GM23338 (cell line): Measurements from ENCODE around the gene VILL. TPM values are rescaled to one million over a fixed set of nuclear protein-coding genes. Genes with fewer than 3 reads are reported as not detected.
A peak's percentile ranks its signal among the peaks of the same experiment; 100 is the strongest.

ENCODE experiments used
- ATAC-seq: fragments of 200-7000 bp; cut with Tn5 transposase; 3 replicates; pipeline ENCODE4 v1.9.1; 2020
- DNase-seq: peaks from one replicate; pipeline ENCODE4 v3.0.0-alpha.2; 2015; ENCODE audit warnings: low spot score
- H2AFZ ChIP-seq: fragments of 200-600 bp; sonication (generic); 2 replicates; pipeline ENCODE4 v1.8.0; 2016; ENCODE audit warnings: antibody characterized with exemption, mild to moderate bottlenecking, moderate library complexity
- H3F3A ChIP-seq: fragments of 200-600 bp; sonication (generic); replicated peaks from 2 replicates; pipeline ENCODE4 v1.8.0; 2017; ENCODE audit warnings: antibody characterized with exemption, mixed run types, low read depth
- H3K27ac ChIP-seq: fragments of 200-600 bp; sonication (generic); 2 replicates; pipeline ENCODE4 v1.6.1; 2016; ENCODE audit warnings: low read depth
- H3K27me3 ChIP-seq: fragments of 200-600 bp; sonication (generic); 2 replicates; pipeline ENCODE4 v1.8.0; 2016; ENCODE audit warnings: mild to moderate bottlenecking, mixed run types, moderate library complexity; ENCODE audit not compliant: insufficient read depth
- H3K36me3 ChIP-seq: fragments of 200-600 bp; sonication (generic); 2 replicates; pipeline ENCODE4 v1.8.0; 2016; ENCODE audit warnings: mild to moderate bottlenecking; ENCODE audit not compliant: insufficient read depth
- H3K4me1 ChIP-seq: fragments of 200-600 bp; sonication (generic); 2 replicates; pipeline ENCODE4 v1.8.0; 2016; ENCODE audit warnings: mild to moderate bottlenecking, moderate library complexity; ENCODE audit not compliant: insufficient read depth
- H3K4me2 ChIP-seq: fragments of 200-600 bp; sonication (generic); 2 replicates; pipeline ENCODE4 v1.7.1; 2017; ENCODE audit warnings: mixed run types
- H3K4me3 ChIP-seq: fragments of 200-600 bp; sonication (generic); 2 replicates; pipeline ENCODE4 v1.6.1; 2016; ENCODE audit warnings: mixed run types
- H3K79me2 ChIP-seq: fragments of 200-600 bp; sonication (generic); replicated peaks from 2 replicates; pipeline ENCODE4 v1.8.0; 2017; ENCODE audit warnings: mild to moderate bottlenecking; ENCODE audit not compliant: insufficient read depth
- H3K9me2 ChIP-seq: fragments of 200-600 bp; sonication (generic); 2 replicates; pipeline ENCODE4 v1.8.0; 2017; ENCODE audit not compliant: insufficient read depth
- H4K20me1 ChIP-seq: fragments of 200-600 bp; sonication (generic); replicated peaks from 2 replicates; pipeline ENCODE4 v1.8.0; 2017; ENCODE audit warnings: mild to moderate bottlenecking; ENCODE audit not compliant: insufficient read depth
- H3K27ac Mint-ChIP-seq: 2 replicates; pipeline ENCODE4 v1.8.0; 2020; ENCODE audit warnings: inconsistent platforms, mild to moderate bottlenecking, moderate library complexity, mixed read lengths
- H3K27me3 Mint-ChIP-seq: 3 replicates; pipeline ENCODE4 v1.8.0; 2022; ENCODE audit warnings: low read depth, mild to moderate bottlenecking, moderate library complexity, mixed read lengths, inconsistent platforms; ENCODE audit not compliant: insufficient read depth, poor library complexity
- H3K36me3 Mint-ChIP-seq: 3 replicates; pipeline ENCODE4 v1.8.0; 2021; ENCODE audit warnings: low read depth, mild to moderate bottlenecking, inconsistent platforms, moderate library complexity, mixed read lengths
- H3K4me1 Mint-ChIP-seq: 3 replicates; pipeline ENCODE4 v1.8.0; 2020; ENCODE audit warnings: mild to moderate bottlenecking, inconsistent platforms, mixed read lengths
- H3K4me3 Mint-ChIP-seq: 3 replicates; pipeline ENCODE4 v1.8.0; 2021; ENCODE audit warnings: moderate library complexity, mild to moderate bottlenecking, inconsistent platforms, mixed read lengths
- H3K9me3 Mint-ChIP-seq: 3 replicates; pipeline ENCODE4 v1.8.0; 2020; ENCODE audit warnings: moderate library complexity, mild to moderate bottlenecking, inconsistent platforms, mixed read lengths
- CREB1 ChIP-seq: fragments of 250-450 bp; sonication (Bioruptor Pico); IDR thresholded peaks from 2 replicates; pipeline ENCODE4 v1.5.0; 2020; ENCODE audit warnings: low read depth, mild to moderate bottlenecking, moderate library complexity
- EZH2 ChIP-seq: fragments of 200-600 bp; sonication (generic); IDR thresholded peaks from one replicate; pipeline ENCODE4 v1.8.0; 2017; ENCODE audit warnings: antibody characterized with exemption, mild to moderate bottlenecking, low read depth; ENCODE audit not compliant: unreplicated experiment
- EZH2phosphoT487 ChIP-seq: fragments of 200-600 bp; sonication (generic); IDR thresholded peaks from one replicate; pipeline ENCODE4 v1.8.1; 2018; ENCODE audit warnings: antibody characterized with exemption; ENCODE audit not compliant: unreplicated experiment
- JUNB ChIP-seq: IDR thresholded peaks from one replicate; pipeline ENCODE4 v1.6.1; 2016; ENCODE audit warnings: antibody characterized with exemption; ENCODE audit not compliant: unreplicated experiment
- NANOG ChIP-seq: IDR thresholded peaks from 2 replicates; pipeline ENCODE4 v1.6.1; 2016; ENCODE audit warnings: antibody characterized with exemption, borderline replicate concordance
- POLR2AphosphoS5 ChIP-seq: IDR thresholded peaks from 2 replicates; pipeline ENCODE4 v1.6.1; 2016; ENCODE audit warnings: antibody characterized with exemption, low read depth
- REST ChIP-seq: IDR thresholded peaks from one replicate; pipeline ENCODE4 v1.6.1; 2018; ENCODE audit warnings: antibody characterized with exemption; ENCODE audit not compliant: unreplicated experiment
- STAT1 ChIP-seq: IDR thresholded peaks from one replicate; pipeline ENCODE4 v1.6.1; 2016; ENCODE audit warnings: antibody characterized with exemption; ENCODE audit not compliant: unreplicated experiment
- ZNF114 ChIP-seq: fragments of 250-450 bp; sonication (Bioruptor Pico); IDR thresholded peaks from 2 replicates; pipeline ENCODE4 v1.5.0; 2020; ENCODE audit warnings: mild to moderate bottlenecking, moderate library complexity
- ZNF331 ChIP-seq: fragments of 250-450 bp; sonication (Bioruptor Pico); IDR thresholded peaks from 2 replicates; pipeline ENCODE4 v1.5.0; 2020; ENCODE audit warnings: low read depth, mild to moderate bottlenecking, moderate library complexity
- polyA plus RNA-seq: library from polyadenylated mRNA; unstranded; fragments of >200 nt; fragmentation: Nextera tagmentation; extraction: Ambion mirVana; gene quantifications from 2 replicates; pipeline ENCODE4 v1.2.1, GENCODE V29; 2016
- total RNA-seq: library from RNA; depleted of rRNA; stranded (reverse); fragments of >200 nt; shearing (Covaris generic); gene quantifications from 2 replicates; pipeline ENCODE4 v1.2.3, GENCODE V29; 2014
- TF ChIP-seq, protein P1 (sequence below): fragments of 250-450 bp; sonication (Bioruptor Pico); IDR thresholded peaks from 2 replicates; pipeline ENCODE4 v1.5.0; 2020; ENCODE audit warnings: mild to moderate bottlenecking, moderate library complexity
- TF ChIP-seq, protein P2 (sequence below): IDR thresholded peaks from 2 replicates; pipeline ENCODE4 v1.6.1; 2016; ENCODE audit warnings: antibody characterized with exemption
- TF ChIP-seq, protein P3 (sequence below), 2 experiments: fragments of 200-600 bp in 1 of 2; sonication (generic) in 1 of 2; conservative IDR thresholded peaks; 2 replicates each; pipeline versions ENCODE4 v1.5.1 to v1.6.1; 2016 to 2017; ENCODE audit warnings: antibody characterized with exemption in 2 of 2, low read depth in 2 of 2, mild to moderate bottlenecking in 2 of 2, moderate library complexity in 1 of 2

The VILL gene
- total and polyA plus RNA-seq, 2 experiments from 2014 or later, result 2.7 to 9.8 TPM

DNA sequence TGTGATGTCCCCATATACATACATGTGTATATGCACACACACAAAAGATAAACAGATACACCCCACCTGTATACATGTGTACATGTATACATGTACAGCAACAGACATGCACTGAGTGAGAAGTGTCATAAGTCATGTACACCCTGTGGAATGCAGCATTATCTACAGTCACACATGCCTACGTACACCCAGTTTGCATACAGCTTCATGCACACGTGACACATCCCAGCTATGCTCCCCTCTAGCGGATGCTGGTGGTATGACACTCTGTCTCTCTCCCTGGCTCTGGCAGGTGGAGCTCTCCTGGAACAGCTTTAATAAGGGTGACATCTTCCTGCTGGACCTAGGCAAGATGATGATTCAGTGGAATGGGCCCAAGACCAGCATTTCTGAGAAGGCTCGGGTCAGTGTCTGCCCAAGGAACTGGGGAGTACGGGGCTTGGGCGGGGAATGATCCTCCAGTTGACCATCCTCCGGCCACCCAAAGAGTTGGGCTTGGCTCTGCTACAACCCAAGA lies 6.3 kb downstream of the VILL start (continued):
- TF ChIP-seq, protein P1, sequence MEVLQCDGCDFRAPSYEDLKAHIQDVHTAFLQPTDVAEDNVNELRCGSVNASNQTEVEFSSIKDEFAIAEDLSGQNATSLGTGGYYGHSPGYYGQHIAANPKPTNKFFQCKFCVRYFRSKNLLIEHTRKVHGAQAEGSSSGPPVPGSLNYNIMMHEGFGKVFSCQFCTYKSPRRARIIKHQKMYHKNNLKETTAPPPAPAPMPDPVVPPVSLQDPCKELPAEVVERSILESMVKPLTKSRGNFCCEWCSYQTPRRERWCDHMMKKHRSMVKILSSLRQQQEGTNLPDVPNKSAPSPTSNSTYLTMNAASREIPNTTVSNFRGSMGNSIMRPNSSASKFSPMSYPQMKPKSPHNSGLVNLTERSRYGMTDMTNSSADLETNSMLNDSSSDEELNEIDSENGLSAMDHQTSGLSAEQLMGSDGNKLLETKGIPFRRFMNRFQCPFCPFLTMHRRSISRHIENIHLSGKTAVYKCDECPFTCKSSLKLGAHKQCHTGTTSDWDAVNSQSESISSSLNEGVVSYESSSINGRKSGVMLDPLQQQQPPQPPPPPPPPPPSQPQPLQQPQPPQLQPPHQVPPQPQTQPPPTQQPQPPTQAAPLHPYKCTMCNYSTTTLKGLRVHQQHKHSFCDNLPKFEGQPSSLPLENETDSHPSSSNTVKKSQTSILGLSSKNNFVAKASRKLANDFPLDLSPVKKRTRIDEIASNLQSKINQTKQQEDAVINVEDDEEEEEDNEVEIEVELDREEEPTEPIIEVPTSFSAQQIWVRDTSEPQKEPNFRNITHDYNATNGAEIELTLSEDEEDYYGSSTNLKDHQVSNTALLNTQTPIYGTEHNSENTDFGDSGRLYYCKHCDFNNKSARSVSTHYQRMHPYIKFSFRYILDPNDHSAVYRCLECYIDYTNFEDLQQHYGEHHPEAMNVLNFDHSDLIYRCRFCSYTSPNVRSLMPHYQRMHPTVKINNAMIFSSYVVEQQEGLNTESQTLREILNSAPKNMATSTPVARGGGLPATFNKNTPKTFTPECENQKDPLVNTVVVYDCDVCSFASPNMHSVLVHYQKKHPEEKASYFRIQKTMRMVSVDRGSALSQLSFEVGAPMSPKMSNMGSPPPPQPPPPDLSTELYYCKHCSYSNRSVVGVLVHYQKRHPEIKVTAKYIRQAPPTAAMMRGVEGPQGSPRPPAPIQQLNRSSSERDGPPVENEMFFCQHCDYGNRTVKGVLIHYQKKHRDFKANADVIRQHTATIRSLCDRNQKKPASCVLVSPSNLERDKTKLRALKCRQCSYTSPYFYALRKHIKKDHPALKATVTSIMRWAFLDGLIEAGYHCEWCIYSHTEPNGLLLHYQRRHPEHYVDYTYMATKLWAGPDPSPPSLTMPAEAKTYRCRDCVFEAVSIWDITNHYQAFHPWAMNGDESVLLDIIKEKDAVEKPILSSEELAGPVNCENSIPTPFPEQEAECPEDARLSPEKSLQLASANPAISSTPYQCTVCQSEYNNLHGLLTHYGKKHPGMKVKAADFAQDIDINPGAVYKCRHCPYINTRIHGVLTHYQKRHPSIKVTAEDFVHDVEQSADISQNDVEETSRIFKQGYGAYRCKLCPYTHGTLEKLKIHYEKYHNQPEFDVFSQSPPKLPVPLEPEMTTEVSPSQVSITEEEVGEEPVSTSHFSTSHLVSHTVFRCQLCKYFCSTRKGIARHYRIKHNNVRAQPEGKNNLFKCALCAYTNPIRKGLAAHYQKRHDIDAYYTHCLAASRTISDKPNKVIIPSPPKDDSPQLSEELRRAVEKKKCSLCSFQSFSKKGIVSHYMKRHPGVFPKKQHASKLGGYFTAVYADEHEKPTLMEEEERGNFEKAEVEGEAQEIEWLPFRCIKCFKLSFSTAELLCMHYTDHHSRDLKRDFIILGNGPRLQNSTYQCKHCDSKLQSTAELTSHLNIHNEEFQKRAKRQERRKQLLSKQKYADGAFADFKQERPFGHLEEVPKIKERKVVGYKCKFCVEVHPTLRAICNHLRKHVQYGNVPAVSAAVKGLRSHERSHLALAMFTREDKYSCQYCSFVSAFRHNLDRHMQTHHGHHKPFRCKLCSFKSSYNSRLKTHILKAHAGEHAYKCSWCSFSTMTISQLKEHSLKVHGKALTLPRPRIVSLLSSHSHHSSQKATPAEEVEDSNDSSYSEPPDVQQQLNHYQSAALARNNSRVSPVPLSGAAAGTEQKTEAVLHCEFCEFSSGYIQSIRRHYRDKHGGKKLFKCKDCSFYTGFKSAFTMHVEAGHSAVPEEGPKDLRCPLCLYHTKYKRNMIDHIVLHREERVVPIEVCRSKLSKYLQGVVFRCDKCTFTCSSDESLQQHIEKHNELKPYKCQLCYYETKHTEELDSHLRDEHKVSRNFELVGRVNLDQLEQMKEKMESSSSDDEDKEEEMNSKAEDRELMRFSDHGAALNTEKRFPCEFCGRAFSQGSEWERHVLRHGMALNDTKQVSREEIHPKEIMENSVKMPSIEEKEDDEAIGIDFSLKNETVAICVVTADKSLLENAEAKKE, result no peak
- TF ChIP-seq JUNB, result no peak
- TF ChIP-seq, protein P2, sequence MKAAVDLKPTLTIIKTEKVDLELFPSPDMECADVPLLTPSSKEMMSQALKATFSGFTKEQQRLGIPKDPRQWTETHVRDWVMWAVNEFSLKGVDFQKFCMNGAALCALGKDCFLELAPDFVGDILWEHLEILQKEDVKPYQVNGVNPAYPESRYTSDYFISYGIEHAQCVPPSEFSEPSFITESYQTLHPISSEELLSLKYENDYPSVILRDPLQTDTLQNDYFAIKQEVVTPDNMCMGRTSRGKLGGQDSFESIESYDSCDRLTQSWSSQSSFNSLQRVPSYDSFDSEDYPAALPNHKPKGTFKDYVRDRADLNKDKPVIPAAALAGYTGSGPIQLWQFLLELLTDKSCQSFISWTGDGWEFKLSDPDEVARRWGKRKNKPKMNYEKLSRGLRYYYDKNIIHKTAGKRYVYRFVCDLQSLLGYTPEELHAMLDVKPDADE, result no peak
- peak; percentile 48 for TF ChIP-seq CREB1 (CRISPR knock-in tag)
- no peak for TF ChIP-seq EZH2phosphoT487

DNA sequence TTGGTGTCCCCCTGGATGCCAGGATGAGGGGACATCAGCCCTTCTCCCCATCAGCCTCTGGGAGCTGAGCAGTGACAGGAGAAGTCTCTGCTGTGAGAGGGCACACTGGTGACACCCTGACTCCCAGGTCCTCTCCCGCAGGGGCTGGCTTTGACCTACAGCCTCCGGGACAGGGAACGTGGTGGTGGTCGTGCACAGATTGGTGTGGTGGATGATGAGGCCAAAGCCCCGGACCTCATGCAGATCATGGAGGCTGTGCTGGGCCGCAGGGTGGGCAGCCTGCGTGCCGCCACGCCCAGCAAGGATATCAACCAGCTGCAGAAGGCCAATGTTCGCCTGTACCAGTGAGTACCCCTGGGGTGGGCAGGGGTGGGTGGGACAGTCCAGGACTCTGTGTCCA lies 6.8 kb downstream of the VILL start:
- no peak overlapping the region for H2AFZ ChIP-seq
- H3K27me3 ChIP-seq, result no peaks in the 10 kb centered on the region; the same call in 1 of the 2 replicates
- H3K4me1 ChIP-seq, result peaks cover 18% of the 10 kb centered on the region
- H3K27ac ChIP-seq, result no peak overlapping the region
- ATAC-seq (no peak), DNase-seq (no peak)
- H3K27ac Mint-ChIP-seq, result no peak overlapping the region
- H4K20me1 ChIP-seq, result no peaks in the 10 kb centered on the region
- H3K4me3 Mint-ChIP-seq, result no peak overlapping the region
- no peak overlapping the region for H3K4me3 ChIP-seq
- peaks cover 12% of the 10 kb centered on the region for H3K27me3 Mint-ChIP-seq
- H3K4me1 Mint-ChIP-seq, result peaks cover 21% of the 10 kb centered on the region
- no peaks in the 10 kb centered on the region for H3K36me3 ChIP-seq
- no peaks in the 10 kb centered on the region for H3K79me2 ChIP-seq
- H3K36me3 Mint-ChIP-seq, result 0 out of 3 replicates have a peak, but pooled peaks cover 3% of the 10 kb centered on the region
- no peak overlapping the region for H3K4me2 ChIP-seq
- no peaks in the 10 kb centered on the region for H3K9me2 ChIP-seq
- peaks cover 4% of the 10 kb centered on the region; the same call in 1 of the 2 replicates for H3F3A ChIP-seq
- H3K9me3 Mint-ChIP-seq, result no peaks in the 10 kb centered on the region
- TF ChIP-seq ZNF331 (no peak), ZNF114 (CRISPR knock-in tag) (no peak), STAT1 (no peak), NANOG (no peak), REST (no peak), POLR2AphosphoS5 (no peak), JUNB (no peak), EZH2 (no peak)
- TF ChIP-seq, protein P3, sequence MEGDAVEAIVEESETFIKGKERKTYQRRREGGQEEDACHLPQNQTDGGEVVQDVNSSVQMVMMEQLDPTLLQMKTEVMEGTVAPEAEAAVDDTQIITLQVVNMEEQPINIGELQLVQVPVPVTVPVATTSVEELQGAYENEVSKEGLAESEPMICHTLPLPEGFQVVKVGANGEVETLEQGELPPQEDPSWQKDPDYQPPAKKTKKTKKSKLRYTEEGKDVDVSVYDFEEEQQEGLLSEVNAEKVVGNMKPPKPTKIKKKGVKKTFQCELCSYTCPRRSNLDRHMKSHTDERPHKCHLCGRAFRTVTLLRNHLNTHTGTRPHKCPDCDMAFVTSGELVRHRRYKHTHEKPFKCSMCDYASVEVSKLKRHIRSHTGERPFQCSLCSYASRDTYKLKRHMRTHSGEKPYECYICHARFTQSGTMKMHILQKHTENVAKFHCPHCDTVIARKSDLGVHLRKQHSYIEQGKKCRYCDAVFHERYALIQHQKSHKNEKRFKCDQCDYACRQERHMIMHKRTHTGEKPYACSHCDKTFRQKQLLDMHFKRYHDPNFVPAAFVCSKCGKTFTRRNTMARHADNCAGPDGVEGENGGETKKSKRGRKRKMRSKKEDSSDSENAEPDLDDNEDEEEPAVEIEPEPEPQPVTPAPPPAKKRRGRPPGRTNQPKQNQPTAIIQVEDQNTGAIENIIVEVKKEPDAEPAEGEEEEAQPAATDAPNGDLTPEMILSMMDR (conservative IDR thresholded peaks at IDR 0.05; ENCODE audit: low read depth in 2 of 2), result no peak
